Memory B cell (primary cell): ENCODE measurements around the gene SELENOP.

Experiments used
- ATAC-seq: fragments of 150-1000 bp; cut with Tn5 transposase; 2 replicates; pipeline ENCODE4 v1.10.0; 2021; ENCODE audit warnings: low read depth, mild to moderate bottlenecking, moderate library complexity
- DNase-seq, 2 donors: peaks; one replicate each; pipeline ENCODE4 v3.0.0; 2022; ENCODE audit warnings: low spot score in 2 of 2
- H3K27ac Mint-ChIP-seq: one replicate; pipeline ENCODE4 v1.8.0; 2022; ENCODE audit warnings: mild to moderate bottlenecking, moderate library complexity, mixed read lengths
- H3K27me3 Mint-ChIP-seq: one replicate; pipeline ENCODE4 v1.8.0; 2022; ENCODE audit warnings: mixed read lengths
- H3K36me3 Mint-ChIP-seq: one replicate; pipeline ENCODE4 v1.8.0; 2022; ENCODE audit warnings: mild to moderate bottlenecking, mixed read lengths
- H3K4me1 Mint-ChIP-seq: one replicate; pipeline ENCODE4 v1.8.0; 2022; ENCODE audit warnings: mixed read lengths
- H3K4me3 Mint-ChIP-seq: one replicate; pipeline ENCODE4 v1.8.0; 2022; ENCODE audit warnings: mild to moderate bottlenecking, moderate library complexity, mixed read lengths
- H3K9me3 Mint-ChIP-seq: one replicate; pipeline ENCODE4 v1.8.0; 2022; ENCODE audit warnings: mixed read lengths

SELENOP gene

GRCh38 chr5:42791151-42791550 lies 20.5 kb downstream of the SELENOP start:
- DNase-seq = no peak
- Mint-ChIP-seq H3K4me1 (no peaks in the 10 kb centered on the region), H3K27me3 (no peaks in the 10 kb centered on the region), H3K27ac (no peak overlapping the region), H3K4me3 (no peak overlapping the region), H3K36me3 (peaks cover 19% of the 10 kb centered on the region), H3K9me3 (peaks cover 15% of the 10 kb centered on the region)
- ATAC-seq = no peak

- DNase-seq = no peak
- H3K4me3 Mint-ChIP-seq = no peak overlapping the region
- no peaks in the 10 kb centered on the region for H3K27me3 Mint-ChIP-seq
- H3K27ac Mint-ChIP-seq = no peak overlapping the region
- no peak for ATAC-seq
- H3K36me3 Mint-ChIP-seq = peaks cover 23% of the 10 kb centered on the region
- H3K9me3 Mint-ChIP-seq = peaks cover 18% of the 10 kb centered on the region
- no peaks in the 10 kb centered on the region for H3K4me1 Mint-ChIP-seq
Observed at GRCh38 chr5:42787845-42788244, 23.8 kb downstream of the SELENOP start.

GRCh38 chr5:42787073-42787472 lies 24.6 kb downstream of the SELENOP start:
- no peak overlapping the region for H3K4me3 Mint-ChIP-seq
- H3K36me3 Mint-ChIP-seq = peaks cover 24% of the 10 kb centered on the region
- DNase-seq (no peak), ATAC-seq (no peak)
- no peaks in the 10 kb centered on the region for H3K27me3 Mint-ChIP-seq
- peaks cover 18% of the 10 kb centered on the region for H3K9me3 Mint-ChIP-seq
- H3K4me1 Mint-ChIP-seq = no peaks in the 10 kb centered on the region
- H3K27ac Mint-ChIP-seq = no peak overlapping the region

- Mint-ChIP-seq H3K4me1 (no peaks in the 10 kb centered on the region), H3K27me3 (no peaks in the 10 kb centered on the region), H3K9me3 (peaks cover 18% of the 10 kb centered on the region), H3K36me3 (peaks cover 25% of the 10 kb centered on the region), H3K4me3 (no peak overlapping the region), H3K27ac (no peak overlapping the region)
- ATAC-seq (no peak), DNase-seq (no peak)
Observed at GRCh38 chr5:42785756-42786155, 25.9 kb downstream of the SELENOP start.

- no peak overlapping the region for H3K4me3 Mint-ChIP-seq
Observed at GRCh38 chr5:42784132-42784531, 27.6 kb downstream of the SELENOP start.

GRCh38 chr5:42781584-42781983 lies 30.1 kb downstream of the SELENOP start:
- ATAC-seq = no peak
- no peak overlapping the region for H3K4me3 Mint-ChIP-seq
- H3K9me3 Mint-ChIP-seq = peaks cover 9% of the 10 kb centered on the region

More at GRCh38 chr5:42784132-42784531, 27.6 kb downstream of the SELENOP start:
- Mint-ChIP-seq H3K9me3 (peaks cover 16% of the 10 kb centered on the region), H3K4me1 (no peaks in the 10 kb centered on the region), H3K27me3 (no peaks in the 10 kb centered on the region), H3K27ac (no peak overlapping the region), H3K36me3 (peaks cover 23% of the 10 kb centered on the region)
- ATAC-seq (no peak), DNase-seq (no peak)

GRCh38 chr5:42779083-42779482 lies 32.6 kb downstream of the SELENOP start:
- no peak overlapping the region for H3K27ac Mint-ChIP-seq

More at GRCh38 chr5:42781584-42781983, 30.1 kb downstream of the SELENOP start:
- Mint-ChIP-seq H3K27me3 (peaks cover 2% of the 10 kb centered on the region), H3K27ac (no peak overlapping the region), H3K4me1 (peaks cover 2% of the 10 kb centered on the region), H3K36me3 (peaks cover 17% of the 10 kb centered on the region)
- DNase-seq = no peak

GRCh38 chr5:42772265-42772993 lies 39.3 kb downstream of the SELENOP start:
- Mint-ChIP-seq H3K4me1 (no peaks in the 10 kb centered on the region), H3K9me3 (peaks cover 3% of the 10 kb centered on the region), H3K27me3 (peaks cover 4% of the 10 kb centered on the region), H3K4me3 (no peak overlapping the region), H3K36me3 (peaks cover 8% of the 10 kb centered on the region), H3K27ac (no peak overlapping the region)
- ATAC-seq (no peak), DNase-seq (no peak)

More at GRCh38 chr5:42779083-42779482, 32.6 kb downstream of the SELENOP start:
- Mint-ChIP-seq H3K4me3 (no peak overlapping the region), H3K36me3 (peaks cover 5% of the 10 kb centered on the region), H3K27me3 (peaks cover 3% of the 10 kb centered on the region), H3K9me3 (no peaks in the 10 kb centered on the region), H3K4me1 (peaks cover 2% of the 10 kb centered on the region)
- no peak for ATAC-seq
- DNase-seq = no peak

- peaks cover 3% of the 10 kb centered on the region for H3K9me3 Mint-ChIP-seq
- no peak for ATAC-seq
- no peak for DNase-seq
- no peak overlapping the region for H3K4me3 Mint-ChIP-seq
- H3K27me3 Mint-ChIP-seq = peaks cover 3% of the 10 kb centered on the region
- H3K27ac Mint-ChIP-seq = no peak overlapping the region
- peaks cover 7% of the 10 kb centered on the region for H3K36me3 Mint-ChIP-seq
- no peaks in the 10 kb centered on the region for H3K4me1 Mint-ChIP-seq
Observed at GRCh38 chr5:42770003-42770402, 41.7 kb downstream of the SELENOP start.

- H3K36me3 Mint-ChIP-seq = peaks cover 8% of the 10 kb centered on the region
- no peak overlapping the region for H3K4me3 Mint-ChIP-seq
- H3K27ac Mint-ChIP-seq = no peak overlapping the region
- H3K27me3 Mint-ChIP-seq = peaks cover 4% of the 10 kb centered on the region
- DNase-seq = no peak
- no peaks in the 10 kb centered on the region for H3K4me1 Mint-ChIP-seq
- H3K9me3 Mint-ChIP-seq = peaks cover 3% of the 10 kb centered on the region
- no peak for ATAC-seq
Observed at GRCh38 chr5:42768106-42768504, 43.6 kb downstream of the SELENOP start.

GRCh38 chr5:42767491-42768105 lies 44.1 kb downstream of the SELENOP start:
- H3K9me3 Mint-ChIP-seq = peaks cover 3% of the 10 kb centered on the region
- peaks cover 8% of the 10 kb centered on the region for H3K36me3 Mint-ChIP-seq
- no peaks in the 10 kb centered on the region for H3K4me1 Mint-ChIP-seq
- no peak for ATAC-seq
- peak in 1 of 2 donors; percentile 11 for DNase-seq
- H3K27ac Mint-ChIP-seq = no peak overlapping the region
- peaks cover 4% of the 10 kb centered on the region for H3K27me3 Mint-ChIP-seq
- no peak overlapping the region for H3K4me3 Mint-ChIP-seq

- H3K9me3 Mint-ChIP-seq = no peaks in the 10 kb centered on the region
- peaks cover 5% of the 10 kb centered on the region for H3K27me3 Mint-ChIP-seq
- H3K4me1 Mint-ChIP-seq = peaks cover 5% of the 10 kb centered on the region
- ATAC-seq (no peak), DNase-seq (no peak)
- H3K4me3 Mint-ChIP-seq = no peak overlapping the region
- H3K27ac Mint-ChIP-seq = no peak overlapping the region
- H3K36me3 Mint-ChIP-seq = peaks cover 2% of the 10 kb centered on the region
Observed at GRCh38 chr5:42761791-42762190, 49.9 kb downstream of the SELENOP start.

- ATAC-seq (no peak), DNase-seq (no peak)
- Mint-ChIP-seq H3K4me1 (peaks cover 5% of the 10 kb centered on the region), H3K9me3 (no peaks in the 10 kb centered on the region), H3K4me3 (no peak overlapping the region), H3K27me3 (peaks cover 5% of the 10 kb centered on the region), H3K27ac (no peak overlapping the region), H3K36me3 (peaks cover 2% of the 10 kb centered on the region)
Observed at GRCh38 chr5:42760426-42760825, 51.3 kb downstream of the SELENOP start.

GRCh38 chr5:42759456-42759855 lies 52.2 kb downstream of the SELENOP start:
- Mint-ChIP-seq H3K4me3 (no peak overlapping the region), H3K4me1 (peaks cover 5% of the 10 kb centered on the region), H3K36me3 (no peaks in the 10 kb centered on the region), H3K27me3 (peaks cover 3% of the 10 kb centered on the region), H3K27ac (no peak overlapping the region), H3K9me3 (no peaks in the 10 kb centered on the region)
- no peak for ATAC-seq
- no peak for DNase-seq
